Urothelium cell line (cell line): Measurements from ENCODE around the gene MUC2.
"Not testable (repeated sequence)": the region's sequence is repeated elsewhere in the genome, so short reads cannot be mapped to it uniquely, and the experiment has no call there.

ENCODE experiments used
- DNase-seq: peaks from one replicate; pipeline ENCODE4 v3.0.0; 2011; ENCODE audit warnings: low spot score, mixed read lengths
- FAIRE-seq: peaks from 2 replicates; lab custom pipeline; 2011; peaks lifted over from hg19 to GRCh38; lab: Jason Lieb, UNC

The MUC2 gene

DNA sequence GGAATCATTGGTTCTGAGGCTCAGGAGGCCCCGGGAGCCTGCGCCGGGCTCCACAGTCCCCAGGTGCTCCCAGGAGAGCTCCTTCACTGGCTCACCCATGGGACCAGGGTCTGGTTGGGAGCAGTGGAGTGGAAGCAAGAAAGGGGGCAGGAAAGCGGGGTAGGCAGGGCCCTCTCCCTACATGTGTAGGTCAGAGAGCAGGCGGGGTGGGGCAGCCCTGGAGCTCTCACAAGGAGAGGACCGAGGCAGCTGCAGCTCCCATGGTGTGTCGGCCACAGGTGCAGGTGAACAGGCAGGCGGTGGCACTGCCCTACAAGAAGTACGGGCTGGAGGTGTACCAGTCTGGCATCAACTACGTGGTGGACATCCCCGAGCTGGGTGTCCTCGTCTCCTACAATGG lies 28.3 kb downstream of the MUC2 start:
- DNase-seq (no peak), FAIRE-seq (no peak)

DNA sequence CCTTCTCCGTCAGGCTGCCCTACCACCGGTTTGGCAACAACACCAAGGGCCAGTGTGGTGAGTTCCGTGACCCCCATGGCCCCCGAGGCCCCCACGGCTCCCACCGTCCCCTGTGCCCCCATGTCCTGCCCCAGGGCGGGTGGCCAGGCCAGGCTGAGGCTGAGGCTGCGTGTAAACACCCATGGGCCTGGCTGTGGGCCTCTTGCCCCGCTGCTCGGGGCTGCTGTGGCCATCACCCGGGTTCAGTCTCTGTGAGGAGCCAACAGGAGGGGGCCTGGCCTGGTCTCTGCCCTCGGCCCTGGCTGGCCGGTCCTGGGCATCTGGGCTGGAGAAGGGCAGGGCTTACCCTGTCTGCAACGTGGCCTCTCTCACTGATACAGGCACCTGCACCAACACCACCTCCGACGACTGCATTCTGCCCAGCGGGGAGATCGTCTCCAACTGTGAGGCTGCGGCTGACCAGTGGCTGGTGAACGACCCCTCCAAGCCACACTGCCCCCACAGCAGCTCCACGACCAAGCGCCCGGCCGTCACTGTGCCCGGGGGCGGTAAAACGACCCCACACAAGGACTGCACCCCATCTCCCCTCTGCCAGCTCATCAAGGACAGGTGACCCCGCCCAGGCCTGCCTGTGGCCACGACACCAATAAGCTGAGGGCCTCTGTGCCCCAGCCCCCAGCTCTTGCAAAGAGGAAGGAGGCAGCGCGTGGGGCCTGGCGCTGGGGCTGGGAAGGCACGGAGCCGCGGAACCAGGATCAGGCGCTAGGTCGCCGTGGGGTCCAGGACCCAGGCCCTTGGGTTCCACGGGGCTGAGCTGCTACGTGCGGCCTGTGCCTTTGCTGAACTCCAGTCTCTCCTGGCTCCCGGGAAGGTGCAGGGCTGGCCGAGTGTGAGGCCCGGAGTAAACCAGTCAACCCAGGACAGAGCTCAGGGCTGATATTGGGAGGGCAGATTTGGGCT lies 29.0 kb downstream of the MUC2 start:
- FAIRE-seq (no peak), DNase-seq (no peak)

DNA sequence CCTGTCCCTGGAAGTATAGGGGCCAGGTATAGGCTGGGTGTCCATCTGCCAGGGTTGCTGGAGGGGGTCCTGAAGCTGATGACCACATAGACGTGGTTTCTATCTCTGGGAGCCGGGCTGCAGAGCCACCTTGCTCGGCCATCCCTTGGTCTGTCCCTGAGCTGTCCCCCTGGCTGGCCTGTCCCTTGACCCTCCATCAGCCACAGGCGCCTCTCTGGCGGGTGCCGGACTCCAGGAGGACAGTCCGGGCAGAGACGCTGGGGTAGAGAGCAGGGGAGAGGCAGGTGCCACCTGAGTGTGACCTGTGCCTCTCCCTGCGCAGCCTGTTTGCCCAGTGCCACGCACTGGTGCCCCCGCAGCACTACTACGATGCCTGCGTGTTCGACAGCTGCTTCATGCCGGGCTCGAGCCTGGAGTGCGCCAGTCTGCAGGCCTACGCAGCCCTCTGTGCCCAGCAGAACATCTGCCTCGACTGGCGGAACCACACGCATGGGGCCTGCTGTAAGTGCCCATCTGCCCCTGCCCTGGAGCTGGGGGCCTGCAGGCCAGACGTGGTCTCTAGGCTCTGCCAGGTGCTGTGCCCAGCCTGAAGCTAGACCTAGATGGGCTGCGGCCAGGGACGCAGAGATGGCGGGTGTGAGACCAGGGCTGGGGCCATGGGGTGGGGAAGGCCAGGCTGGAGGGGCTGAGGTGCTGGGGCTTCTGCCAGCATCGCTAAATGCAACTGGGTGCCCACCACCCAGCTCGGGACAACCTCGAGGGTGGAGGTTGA lies 29.9 kb downstream of the MUC2 start:
- DNase-seq (no peak), FAIRE-seq (no peak)

DNA sequence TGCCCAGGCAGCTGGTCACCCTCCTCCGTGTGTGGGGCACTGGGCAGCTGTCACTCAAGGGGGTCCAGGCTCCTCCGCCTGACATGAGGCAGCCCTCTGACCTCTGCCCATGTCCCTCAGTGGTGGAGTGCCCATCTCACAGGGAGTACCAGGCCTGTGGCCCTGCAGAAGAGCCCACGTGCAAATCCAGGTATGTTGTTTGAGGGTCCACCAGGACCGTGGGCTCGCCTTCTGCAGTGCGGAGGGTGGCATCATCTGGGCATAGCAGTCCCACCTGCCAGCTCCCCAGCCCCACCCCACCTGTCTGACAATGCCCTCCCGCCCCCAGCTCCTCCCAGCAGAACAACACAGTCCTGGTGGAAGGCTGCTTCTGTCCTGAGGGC lies 30.5 kb downstream of the MUC2 start:
- no peak for DNase-seq

DNA sequence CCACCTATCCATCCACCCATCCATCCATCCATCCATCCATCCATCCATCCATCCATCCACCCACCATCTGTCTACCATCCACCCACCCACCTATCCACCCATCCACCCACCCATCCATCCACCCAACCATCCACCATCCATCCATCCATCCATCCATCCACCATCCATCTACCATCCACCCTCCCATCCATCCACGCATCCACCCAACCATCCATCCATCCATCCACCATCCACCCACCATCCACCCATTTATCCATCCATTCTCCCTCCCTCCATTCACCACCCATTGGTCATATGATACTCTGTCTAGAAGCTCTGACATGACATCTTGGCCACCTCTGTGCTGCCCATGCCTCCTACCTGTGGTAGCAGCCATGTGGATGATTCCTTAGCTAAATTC lies 31.7 kb downstream of the MUC2 start:
- DNase-seq, result no peak
- no peak for FAIRE-seq

More for the DNA sequence above, 30.5 kb downstream of the MUC2 start:
- no peak for FAIRE-seq

DNA sequence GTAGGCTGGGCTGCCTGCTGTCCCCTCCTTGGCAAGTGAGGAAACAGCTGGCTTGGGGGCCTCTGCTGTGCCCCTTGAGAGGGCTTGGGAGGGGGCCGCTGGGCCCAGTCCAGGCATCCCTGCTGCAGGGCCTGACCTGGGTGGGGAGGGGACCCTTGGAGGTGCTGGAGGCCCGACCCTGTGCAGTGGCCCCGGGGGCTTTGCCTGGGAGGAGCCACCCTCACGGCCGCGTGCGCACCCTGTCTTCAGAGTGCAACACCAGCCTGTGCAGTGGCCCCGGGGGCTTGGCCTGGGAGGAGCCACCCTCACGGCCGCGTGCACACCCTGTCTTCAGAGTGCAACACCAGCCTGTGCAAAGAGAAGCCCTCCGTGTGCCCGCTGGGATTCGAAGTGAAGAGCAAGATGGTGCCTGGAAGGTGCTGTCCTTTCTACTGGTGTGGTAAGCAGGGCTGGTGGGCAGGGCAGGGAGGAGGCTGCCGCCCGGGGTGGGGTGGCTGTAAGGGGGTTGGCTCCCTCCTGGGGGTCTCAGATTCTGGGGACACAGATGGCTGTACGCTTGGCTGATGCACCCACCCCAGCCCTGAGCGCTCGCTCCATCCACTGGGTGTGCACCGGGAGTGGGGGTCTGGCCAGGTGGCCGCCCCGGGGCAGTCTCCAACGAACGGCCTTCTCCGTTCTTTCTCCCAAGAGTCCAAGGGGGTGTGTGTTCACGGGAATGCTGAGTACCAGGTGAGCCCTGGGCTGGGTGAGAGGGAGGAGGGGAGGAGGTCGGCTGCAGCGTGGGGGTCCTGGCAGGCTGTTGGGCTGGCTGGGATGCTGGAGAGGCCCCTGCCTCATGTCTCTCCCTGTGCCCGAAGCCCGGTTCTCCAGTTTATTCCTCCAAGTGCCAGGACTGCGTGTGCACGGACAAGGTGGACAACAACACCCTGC lies 32.9 kb downstream of the MUC2 start:
- no peak for FAIRE-seq
- DNase-seq, result no peak

DNA sequence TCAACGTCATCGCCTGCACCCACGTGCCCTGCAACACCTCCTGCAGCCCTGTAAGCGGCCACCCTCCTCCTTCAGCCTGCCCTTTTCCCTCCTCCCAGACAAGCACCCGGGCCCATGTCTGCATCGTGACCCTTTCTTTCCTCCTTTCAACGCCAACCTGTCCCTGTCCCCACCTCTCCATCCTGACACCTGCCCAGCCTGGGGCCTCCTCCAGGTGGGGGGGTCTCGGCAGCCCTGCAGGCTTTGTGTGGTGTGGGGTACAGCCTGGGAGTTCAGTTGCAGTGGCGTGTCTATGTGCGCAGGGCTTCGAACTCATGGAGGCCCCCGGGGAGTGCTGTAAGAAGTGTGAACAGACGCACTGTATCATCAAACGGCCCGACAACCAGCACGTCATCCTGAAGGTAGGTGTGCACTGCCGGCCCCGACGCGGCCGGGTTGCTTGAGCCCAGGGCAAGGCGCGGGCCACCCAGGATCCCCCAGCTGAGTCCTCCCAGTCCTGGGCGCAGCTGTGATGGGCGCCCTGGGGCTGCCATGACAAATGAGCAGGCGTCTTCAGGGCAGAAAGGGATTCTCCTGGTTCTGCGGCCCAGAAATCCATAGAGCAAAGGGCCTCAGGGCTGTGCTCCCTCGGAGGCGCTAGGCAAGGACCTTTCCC lies 33.7 kb downstream of the MUC2 start:
- FAIRE-seq (no peak), DNase-seq (no peak)

DNA sequence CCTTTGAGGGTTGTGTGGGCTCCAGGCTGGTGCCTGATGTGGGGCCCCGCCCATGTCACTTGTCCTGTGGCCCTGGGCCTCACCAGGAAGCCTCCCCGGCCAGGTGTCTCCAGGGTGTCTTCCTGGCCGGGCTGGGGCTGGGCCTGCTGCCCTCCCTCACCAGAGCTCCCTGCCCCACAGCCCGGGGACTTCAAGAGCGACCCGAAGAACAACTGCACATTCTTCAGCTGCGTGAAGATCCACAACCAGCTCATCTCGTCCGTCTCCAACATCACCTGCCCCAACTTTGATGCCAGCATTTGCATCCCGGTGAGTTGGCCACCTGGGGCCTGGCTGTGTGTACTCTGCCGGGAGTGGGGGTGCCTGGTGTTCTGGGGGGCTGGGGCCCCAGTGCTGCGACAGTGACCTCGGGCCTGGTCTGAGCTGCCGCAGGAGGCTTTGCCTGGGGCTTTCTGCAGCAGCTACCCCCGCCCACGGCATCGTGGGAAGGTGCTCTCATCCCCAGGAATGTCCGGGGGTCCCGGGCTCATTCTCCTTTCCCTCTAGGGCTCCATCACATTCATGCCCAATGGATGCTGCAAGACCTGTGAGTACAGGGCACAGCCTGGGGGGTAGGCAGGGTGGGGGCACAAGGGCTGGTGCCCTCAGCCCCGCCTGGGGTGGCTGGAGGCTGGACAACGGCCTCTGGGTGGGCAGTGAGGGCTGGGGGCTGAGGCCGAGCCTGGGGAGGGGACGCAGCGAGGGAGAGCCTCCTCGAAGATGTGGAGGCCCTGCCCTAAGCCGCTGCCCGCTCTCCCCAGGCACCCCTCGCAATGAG lies 34.6 kb downstream of the MUC2 start:
- DNase-seq (no peak), FAIRE-seq (no peak)

DNA sequence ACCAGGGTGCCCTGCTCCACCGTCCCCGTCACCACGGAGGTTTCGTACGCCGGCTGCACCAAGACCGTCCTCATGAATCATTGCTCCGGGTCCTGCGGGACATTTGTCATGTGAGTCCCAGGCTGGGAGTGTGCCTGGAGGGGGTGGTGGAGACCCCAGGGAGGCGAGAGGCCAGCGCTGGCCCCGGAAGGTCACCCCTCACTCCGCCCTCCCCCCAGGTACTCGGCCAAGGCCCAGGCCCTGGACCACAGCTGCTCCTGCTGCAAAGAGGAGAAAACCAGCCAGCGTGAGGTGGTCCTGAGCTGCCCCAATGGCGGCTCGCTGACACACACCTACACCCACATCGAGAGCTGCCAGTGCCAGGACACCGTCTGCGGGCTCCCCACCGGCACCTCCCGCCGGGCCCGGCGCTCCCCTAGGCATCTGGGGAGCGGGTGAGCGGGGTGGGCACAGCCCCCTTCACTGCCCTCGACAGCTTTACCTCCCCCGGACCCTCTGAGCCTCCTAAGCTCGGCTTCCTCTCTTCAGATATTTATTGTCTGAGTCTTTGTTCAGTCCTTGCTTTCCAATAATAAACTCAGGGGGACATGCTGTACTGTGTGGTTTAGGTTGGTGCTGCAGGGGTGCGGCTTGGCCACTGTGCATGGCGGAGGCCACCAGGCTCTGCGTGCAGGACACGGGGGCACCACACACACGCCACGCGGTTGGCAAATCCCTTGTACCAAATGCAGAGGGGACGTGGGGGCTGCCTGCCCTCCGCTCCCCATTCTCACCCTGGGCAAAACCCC lies 35.4 kb downstream of the MUC2 start:
- FAIRE-seq, result no peak
- no peak for DNase-seq

DNA sequence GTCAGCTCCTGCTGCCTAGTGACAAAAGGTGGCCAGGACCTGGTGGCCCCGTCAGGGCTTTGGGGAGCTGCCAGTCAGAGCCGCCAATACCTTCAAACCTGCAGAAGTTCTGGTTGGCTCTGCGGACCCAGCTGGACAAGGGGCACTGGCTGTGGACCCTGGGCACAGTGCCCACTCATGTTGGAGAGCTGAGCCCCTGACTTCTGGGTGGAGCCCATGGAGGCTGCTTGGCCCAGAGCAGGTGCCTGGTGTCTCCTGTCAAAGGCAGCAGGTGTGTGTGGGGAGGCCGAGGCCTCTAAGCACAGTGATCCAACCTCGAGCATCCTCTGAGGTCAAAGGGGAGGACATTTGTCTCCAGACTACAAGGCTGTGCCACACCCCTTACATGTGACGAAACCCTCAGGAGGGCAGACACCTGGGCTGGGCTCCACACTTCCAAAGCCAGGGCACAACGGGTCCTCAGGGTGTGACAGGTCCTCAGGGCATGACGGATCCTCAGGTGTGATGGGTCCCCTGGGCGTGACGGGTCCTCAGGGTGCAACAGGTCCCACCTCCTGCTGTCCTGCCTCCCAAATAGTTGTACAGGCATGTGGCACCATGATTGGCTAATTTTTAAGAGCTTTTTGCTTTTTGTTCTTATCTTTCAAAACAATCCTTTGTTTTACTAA lies 37.0 kb downstream of the MUC2 start:
- no peak for FAIRE-seq
- DNase-seq, result no peak

DNA sequence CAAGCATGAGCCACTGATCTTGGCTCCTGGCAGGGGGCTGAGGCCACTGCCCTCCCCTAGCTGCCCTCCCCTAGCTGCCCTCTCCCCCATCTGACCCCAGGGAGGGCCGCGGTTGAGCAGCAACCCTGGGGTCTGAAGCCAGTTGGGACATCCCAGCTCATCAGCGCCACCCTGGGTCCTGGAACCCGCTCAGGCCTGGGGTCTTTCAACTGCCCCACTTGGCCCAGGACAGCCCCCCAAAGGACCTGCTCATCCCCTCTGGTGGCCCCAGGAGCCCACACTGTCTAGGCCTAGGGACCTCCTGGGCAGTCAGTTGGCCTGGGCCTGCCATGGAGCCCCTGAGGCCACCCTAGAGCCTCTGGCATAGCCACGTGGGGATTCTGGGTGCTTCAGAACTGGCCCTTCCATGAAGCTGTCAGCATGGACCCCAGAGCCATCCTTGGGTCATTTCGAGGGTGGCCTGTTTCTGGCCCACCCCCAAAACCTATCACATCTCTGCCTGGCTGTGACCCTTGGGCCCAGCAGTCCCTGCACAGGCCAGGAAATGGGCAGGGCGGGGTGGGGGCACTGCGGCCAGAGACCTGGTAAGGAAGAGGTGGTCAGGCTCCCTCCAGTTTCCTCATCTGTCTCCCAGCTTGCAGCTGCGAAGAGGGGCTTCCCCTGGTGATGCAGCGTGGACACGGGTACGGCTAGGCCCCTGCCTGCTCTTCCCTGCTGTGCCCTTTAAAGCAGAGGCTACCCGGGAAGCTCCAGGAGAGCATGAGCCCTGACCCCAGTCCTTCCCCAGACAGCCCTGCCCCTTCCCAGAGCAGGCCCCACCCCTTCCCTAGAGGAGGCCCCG lies 37.9 kb downstream of the MUC2 start:
- no peak for FAIRE-seq
- DNase-seq, result no peak

DNA sequence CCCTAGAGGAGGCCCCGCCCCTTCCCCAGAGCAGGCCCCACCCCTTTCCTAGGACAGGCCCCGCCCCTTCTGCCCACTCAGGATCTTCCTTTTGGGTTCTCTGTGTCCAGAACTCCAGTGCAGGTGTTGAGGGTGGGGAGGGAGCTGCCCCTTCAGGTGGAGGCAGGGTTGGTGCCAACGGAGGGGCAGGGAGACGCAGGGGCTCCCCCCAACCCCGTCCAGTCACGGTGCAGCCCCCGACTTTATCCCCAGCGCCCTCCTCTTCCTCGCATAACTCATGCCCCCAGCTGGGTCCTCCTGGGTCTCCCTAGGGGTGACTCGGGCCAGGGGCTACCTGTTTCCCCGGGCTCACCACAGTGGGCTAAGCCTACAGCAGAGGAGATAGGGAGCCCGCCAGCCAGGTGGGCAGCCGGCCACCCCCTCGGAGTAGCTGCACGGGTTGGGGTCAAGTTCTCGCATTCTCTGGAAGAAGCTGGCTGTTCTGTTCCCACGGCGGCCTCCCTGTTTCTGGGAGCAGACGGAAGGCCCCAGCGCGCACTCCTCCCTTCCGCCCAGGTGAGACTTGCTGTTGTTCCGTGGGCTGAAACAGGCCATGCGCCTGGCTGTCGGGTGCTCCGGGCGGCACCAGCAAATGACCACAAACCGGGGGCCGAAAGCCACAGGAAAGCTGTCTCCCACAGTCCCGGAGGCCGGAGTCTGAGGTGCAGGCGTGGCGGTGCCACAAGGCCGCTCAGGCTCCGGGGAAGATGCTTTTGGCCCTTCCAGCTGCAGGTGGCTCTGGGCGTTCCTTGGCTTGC lies 38.9 kb downstream of the MUC2 start:
- no peak for DNase-seq
- no peak for FAIRE-seq

DNA sequence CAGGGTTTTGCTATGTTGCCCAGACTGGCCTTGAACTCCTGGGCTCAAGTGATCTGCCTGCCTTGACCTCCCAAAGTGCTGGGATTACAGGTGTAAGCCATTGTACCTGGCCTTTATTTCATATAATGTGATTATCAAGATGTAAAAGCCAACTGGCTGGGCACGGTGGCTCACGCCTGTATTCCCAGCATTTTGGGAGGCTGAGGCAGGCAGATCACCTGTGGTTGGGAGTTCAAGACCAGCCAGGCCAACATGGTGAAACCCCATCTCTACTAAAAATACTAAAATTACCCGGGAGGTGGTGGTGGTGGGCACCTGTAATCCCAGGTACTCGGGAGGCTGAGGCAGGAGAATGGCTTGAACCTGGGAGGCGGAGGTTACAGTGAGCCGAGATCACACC lies 40.6 kb downstream of the MUC2 start:
- DNase-seq, FAIRE-seq: not testable (repeated sequence)

DNA sequence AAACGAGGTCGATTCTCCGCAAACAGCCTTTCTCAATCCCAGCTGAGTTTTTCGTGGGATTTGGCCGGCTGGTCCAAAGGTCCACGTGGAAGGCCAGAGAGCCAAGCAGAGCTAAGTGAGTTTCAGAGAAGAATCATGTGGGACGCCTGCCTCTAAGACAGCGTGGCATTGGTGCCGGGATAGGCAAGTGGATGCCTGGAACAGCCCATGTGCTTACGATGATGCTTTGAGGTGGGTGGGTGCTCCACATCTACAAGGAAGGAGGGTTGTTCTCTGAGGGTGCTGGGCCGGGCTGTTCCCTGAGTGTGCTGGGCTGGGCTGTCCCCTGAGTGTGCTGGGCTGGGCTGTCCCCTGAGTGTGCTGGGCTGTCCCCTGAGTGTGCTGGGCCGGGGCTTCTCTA lies 41.4 kb downstream of the MUC2 start:
- DNase-seq, result no peak
- FAIRE-seq, result no peak

DNA sequence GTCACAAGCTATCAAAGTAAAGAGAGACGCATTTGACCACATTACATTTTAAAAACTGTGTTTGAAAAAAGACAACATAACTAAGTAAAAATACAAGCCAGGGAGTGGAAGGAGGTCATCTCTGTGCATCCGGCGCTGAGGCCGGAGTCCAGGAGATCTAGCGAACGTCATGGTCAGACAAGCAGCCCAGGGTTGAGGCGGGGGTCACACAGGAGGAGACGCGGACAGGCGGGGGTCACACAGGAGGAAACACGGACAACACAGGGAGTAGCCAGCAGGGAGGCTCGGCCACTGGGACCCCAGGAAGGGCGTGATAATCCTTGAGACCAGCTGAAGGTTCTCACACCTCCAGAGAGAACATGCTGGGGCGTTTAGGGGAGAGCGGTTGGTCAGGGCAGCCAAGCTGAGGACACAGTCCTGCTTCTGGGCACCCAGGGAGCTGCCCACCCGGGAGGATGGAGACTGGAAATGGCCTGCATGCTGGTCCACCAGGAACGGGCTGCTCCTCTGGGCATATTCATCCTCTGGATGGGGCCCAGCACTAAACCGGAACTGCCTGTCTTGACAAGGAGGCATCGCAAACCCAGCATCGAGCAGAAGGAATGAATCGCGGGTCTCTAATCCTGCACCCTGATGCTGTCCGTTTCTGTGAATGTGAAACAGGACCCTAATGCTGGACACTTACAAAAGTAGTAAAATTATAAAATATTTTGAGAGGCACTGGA lies 42.2 kb downstream of the MUC2 start:
- DNase-seq (no peak), FAIRE-seq (no peak)

DNA sequence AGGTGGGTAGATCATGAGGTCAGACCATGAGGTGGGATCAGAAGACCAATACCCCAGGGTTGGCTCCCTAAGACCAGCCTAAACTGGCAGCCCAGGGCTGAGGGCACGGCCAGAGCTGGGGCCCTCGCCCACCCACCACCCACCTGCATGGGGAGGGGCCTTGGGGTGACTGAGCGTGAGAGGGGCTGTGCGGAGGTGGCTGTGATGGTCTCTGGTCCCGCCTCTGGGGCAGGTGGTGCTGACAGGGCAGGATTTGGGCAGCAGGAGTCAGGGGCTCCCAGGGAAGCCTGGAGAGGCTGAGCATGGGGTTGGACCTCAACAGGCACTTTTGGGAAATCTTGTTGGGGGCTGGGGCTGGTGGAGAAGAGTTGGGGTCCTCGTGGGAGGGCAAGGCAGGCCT lies 43.3 kb downstream of the MUC2 start:
- DNase-seq (no peak), FAIRE-seq (no peak)
